Osteoblast (primary cell): Measurements from ENCODE around the gene MAP2K1. TPM values are rescaled to one million over a fixed set of nuclear protein-coding genes. Genes with fewer than 3 reads are reported as not detected.

Experiments used
- DNase-seq: peaks from one replicate; pipeline ENCODE4 v3.0.0; 2011; ENCODE audit warnings: low spot score, mixed read lengths; ENCODE audit not compliant: insufficient read length; ENCODE audit errors: missing footprints
- H2AFZ ChIP-seq: 2 replicates; pipeline ENCODE4 v1.6.0; 2011; ENCODE audit warnings: mild to moderate bottlenecking, low read length
- H3K27ac ChIP-seq: 2 replicates; pipeline ENCODE4 v1.5.1; 2011; ENCODE audit warnings: mild to moderate bottlenecking, low read depth, low read length, moderate library complexity
- H3K27me3 ChIP-seq: 2 replicates; pipeline ENCODE4 v1.6.0; 2012; ENCODE audit warnings: mild to moderate bottlenecking, control low read depth, inconsistent platforms, low read length, moderate library complexity; ENCODE audit not compliant: insufficient read depth
- H3K36me3 ChIP-seq: 2 replicates; pipeline ENCODE4 v1.5.1; 2011; ENCODE audit warnings: mild to moderate bottlenecking, low read length, control low read depth, moderate library complexity; ENCODE audit not compliant: insufficient read depth
- H3K4me1 ChIP-seq: 2 replicates; pipeline ENCODE4 v1.5.1; 2011; ENCODE audit warnings: mild to moderate bottlenecking, low read length, control low read depth, moderate library complexity; ENCODE audit not compliant: insufficient read depth
- H3K4me2 ChIP-seq: 2 replicates; pipeline ENCODE4 v1.6.0; 2011; ENCODE audit warnings: mild to moderate bottlenecking, low read length; ENCODE audit not compliant: insufficient read depth
- H3K4me3 ChIP-seq: fragments of 200-600 bp; sonication (generic); 3 replicates; pipeline ENCODE4 v1.5.1; 2012; ENCODE audit warnings: mild to moderate bottlenecking, low read length, inconsistent platforms; ENCODE audit not compliant: insufficient read depth
- H3K79me2 ChIP-seq: 2 replicates; pipeline ENCODE4 v1.6.0; 2012; ENCODE audit warnings: mild to moderate bottlenecking, low read length, control low read depth, inconsistent platforms; ENCODE audit not compliant: insufficient read depth
- H3K9me3 ChIP-seq: 2 replicates; pipeline ENCODE4 v1.5.1; 2011; ENCODE audit warnings: low read depth, low read length, control low read depth
- H4K20me1 ChIP-seq: 2 replicates; pipeline ENCODE4 v1.6.0; 2012; ENCODE audit warnings: mild to moderate bottlenecking, low read length, control low read depth; ENCODE audit not compliant: insufficient read depth
- CTCF ChIP-seq: IDR thresholded peaks from 2 replicates; pipeline ENCODE4 v1.5.1; 2011; ENCODE audit warnings: mild to moderate bottlenecking, low read depth, low read length, moderate library complexity; ENCODE audit errors: extremely low read depth
- total RNA-seq: library from RNA; depleted of rRNA; stranded (reverse); fragments of >200 nt; gene quantifications from 2 replicates; pipeline ENCODE4 v1.2.3, GENCODE V29; 2012

Gene MAP2K1
- total RNA-seq, 1 donor: 19.2 TPM

GRCh38 chr15:66387163-66388042 is 691 bp downstream of the MAP2K1 start:
- peak; percentile 90 for DNase-seq
- peaks cover 57% of the 10 kb centered on the region for H3K79me2 ChIP-seq
- H3K9me3 ChIP-seq: no peaks in the 10 kb centered on the region
- peaks cover 33% of the 10 kb centered on the region for H4K20me1 ChIP-seq
- H3K27me3 ChIP-seq: no peaks in the 10 kb centered on the region
- peaks cover 24% of the 10 kb centered on the region for H3K4me1 ChIP-seq
- H3K4me2 ChIP-seq: peak overlapping the region; percentile 99
- peak overlapping the region; percentile 94 for H2AFZ ChIP-seq
- TF ChIP-seq CTCF: peak; percentile 37
- H3K4me3 ChIP-seq: peak overlapping the region; percentile 94
- no peaks in the 10 kb centered on the region for H3K36me3 ChIP-seq
- H3K27ac ChIP-seq: peak overlapping the region; percentile 94

GRCh38 chr15:66388043-66388363 is 1.3 kb downstream of the MAP2K1 start:
- peak overlapping the region; percentile 99 for H3K4me2 ChIP-seq
- H3K4me1 ChIP-seq: peaks cover 24% of the 10 kb centered on the region
- peaks cover 33% of the 10 kb centered on the region for H4K20me1 ChIP-seq
- peak overlapping the region; percentile 94 for H3K4me3 ChIP-seq
- peak overlapping the region; percentile 94 for H3K27ac ChIP-seq
- no peaks in the 10 kb centered on the region for H3K27me3 ChIP-seq
- TF ChIP-seq CTCF: no peak
- H3K79me2 ChIP-seq: peaks cover 62% of the 10 kb centered on the region
- H3K9me3 ChIP-seq: no peaks in the 10 kb centered on the region
- H2AFZ ChIP-seq: peak overlapping the region; percentile 94
- no peaks in the 10 kb centered on the region for H3K36me3 ChIP-seq
- no peak for DNase-seq

- Histone ChIP-seq H3K4me3 (no peak overlapping the region), H3K4me2 (peak overlapping the region; percentile 99), H4K20me1 (peaks cover 37% of the 10 kb centered on the region)
Observed at GRCh38 chr15:66388576-66388975, 1.9 kb downstream of the MAP2K1 start.

More at GRCh38 chr15:66388576-66388975, 1.9 kb downstream of the MAP2K1 start:
- Histone ChIP-seq H2AFZ (no peak overlapping the region), H3K27me3 (no peaks in the 10 kb centered on the region), H3K9me3 (no peaks in the 10 kb centered on the region), H3K27ac (peak overlapping the region; percentile 94), H3K36me3 (no peaks in the 10 kb centered on the region), H3K79me2 (peaks cover 67% of the 10 kb centered on the region), H3K4me1 (peaks cover 24% of the 10 kb centered on the region)
- TF ChIP-seq CTCF: no peak
- DNase-seq: no peak
